Upper lobe of left lung (tissue), 4 donors: ENCODE data around the gene EYA2.

Experiments
- EP300 ChIP-seq, 4 donors: sonication (generic); formaldehyde crosslinking; IDR thresholded peaks; one replicate each; pipeline ENCODE4 v1.5.1; 2017; ENCODE audit warnings: antibody characterized with exemption in 4 of 4, control low read depth in 2 of 4
- POLR2A ChIP-seq, 4 donors: fragments of 450-650 bp; IDR thresholded peaks; one replicate each; pipeline ENCODE4 v1.5.1; 2016 to 2017; ENCODE audit warnings: antibody characterized with exemption in 4 of 4, mild to moderate bottlenecking in 2 of 4
- POLR2AphosphoS5 ChIP-seq, 2 donors: sonication (generic); formaldehyde crosslinking; IDR thresholded peaks; one replicate each; pipeline ENCODE4 v1.5.1; 2017; ENCODE audit warnings: antibody characterized with exemption in 2 of 2
- TF ChIP-seq, protein P1 (sequence below), 6 experiments: fragments of 450-650 bp in 4 of 6; fragments of 200-600 bp in 2 of 6; sonication (generic) in 2 of 6; IDR thresholded peaks; one replicate each; pipeline ENCODE4 v1.5.1; 2016 to 2019; ENCODE audit warnings: antibody characterized with exemption in 6 of 6

DNA sequence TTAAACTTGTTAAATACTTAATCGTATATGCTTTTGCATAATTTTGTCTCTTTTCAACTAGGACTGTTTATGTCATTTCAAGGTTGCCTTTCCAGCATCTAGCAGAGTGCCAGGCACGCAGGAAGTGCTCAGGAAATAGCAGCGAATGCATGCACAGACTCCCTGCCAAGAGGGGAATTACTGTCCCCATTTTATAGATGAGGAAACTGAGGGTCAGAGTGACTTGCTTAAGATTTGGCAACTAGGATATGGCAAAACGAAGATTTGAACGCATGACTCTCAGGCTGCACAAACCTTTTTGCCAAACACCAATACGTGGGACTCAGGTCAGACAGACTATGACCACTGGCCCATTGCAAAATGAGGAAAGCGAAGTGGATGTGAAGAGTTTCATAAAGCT lies 22.5 kb downstream of the EYA2 start:
- no peak for TF ChIP-seq POLR2AphosphoS5 (IDR thresholded peaks at IDR 0.05)
- TF ChIP-seq, protein P1, sequence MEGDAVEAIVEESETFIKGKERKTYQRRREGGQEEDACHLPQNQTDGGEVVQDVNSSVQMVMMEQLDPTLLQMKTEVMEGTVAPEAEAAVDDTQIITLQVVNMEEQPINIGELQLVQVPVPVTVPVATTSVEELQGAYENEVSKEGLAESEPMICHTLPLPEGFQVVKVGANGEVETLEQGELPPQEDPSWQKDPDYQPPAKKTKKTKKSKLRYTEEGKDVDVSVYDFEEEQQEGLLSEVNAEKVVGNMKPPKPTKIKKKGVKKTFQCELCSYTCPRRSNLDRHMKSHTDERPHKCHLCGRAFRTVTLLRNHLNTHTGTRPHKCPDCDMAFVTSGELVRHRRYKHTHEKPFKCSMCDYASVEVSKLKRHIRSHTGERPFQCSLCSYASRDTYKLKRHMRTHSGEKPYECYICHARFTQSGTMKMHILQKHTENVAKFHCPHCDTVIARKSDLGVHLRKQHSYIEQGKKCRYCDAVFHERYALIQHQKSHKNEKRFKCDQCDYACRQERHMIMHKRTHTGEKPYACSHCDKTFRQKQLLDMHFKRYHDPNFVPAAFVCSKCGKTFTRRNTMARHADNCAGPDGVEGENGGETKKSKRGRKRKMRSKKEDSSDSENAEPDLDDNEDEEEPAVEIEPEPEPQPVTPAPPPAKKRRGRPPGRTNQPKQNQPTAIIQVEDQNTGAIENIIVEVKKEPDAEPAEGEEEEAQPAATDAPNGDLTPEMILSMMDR (IDR thresholded peaks at IDR 0.05) = no peak
- TF ChIP-seq POLR2A (IDR thresholded peaks at IDR 0.05) = no peak
- no peak for TF ChIP-seq EP300 (IDR thresholded peaks at IDR 0.05)
